Stimulated activated CD8-positive, alpha-beta memory T cell treated with anti-CD3 and anti-CD28 coated beads, Interleukin-7, amount 100 ng/mL, for 4 hours (primary cell): Measurements from ENCODE around the gene OR2V2.
"Not testable (repeated sequence)": the region's sequence is repeated elsewhere in the genome, so short reads cannot be mapped to it uniquely, and the experiment has no call there.

ENCODE experiments used
- DNase-seq, 2 donors: peaks; one replicate each; pipeline ENCODE4 v3.0.0-alpha.2; 2020; ENCODE audit warnings: low read depth in 2 of 2

The OR2V2 gene

DNA sequence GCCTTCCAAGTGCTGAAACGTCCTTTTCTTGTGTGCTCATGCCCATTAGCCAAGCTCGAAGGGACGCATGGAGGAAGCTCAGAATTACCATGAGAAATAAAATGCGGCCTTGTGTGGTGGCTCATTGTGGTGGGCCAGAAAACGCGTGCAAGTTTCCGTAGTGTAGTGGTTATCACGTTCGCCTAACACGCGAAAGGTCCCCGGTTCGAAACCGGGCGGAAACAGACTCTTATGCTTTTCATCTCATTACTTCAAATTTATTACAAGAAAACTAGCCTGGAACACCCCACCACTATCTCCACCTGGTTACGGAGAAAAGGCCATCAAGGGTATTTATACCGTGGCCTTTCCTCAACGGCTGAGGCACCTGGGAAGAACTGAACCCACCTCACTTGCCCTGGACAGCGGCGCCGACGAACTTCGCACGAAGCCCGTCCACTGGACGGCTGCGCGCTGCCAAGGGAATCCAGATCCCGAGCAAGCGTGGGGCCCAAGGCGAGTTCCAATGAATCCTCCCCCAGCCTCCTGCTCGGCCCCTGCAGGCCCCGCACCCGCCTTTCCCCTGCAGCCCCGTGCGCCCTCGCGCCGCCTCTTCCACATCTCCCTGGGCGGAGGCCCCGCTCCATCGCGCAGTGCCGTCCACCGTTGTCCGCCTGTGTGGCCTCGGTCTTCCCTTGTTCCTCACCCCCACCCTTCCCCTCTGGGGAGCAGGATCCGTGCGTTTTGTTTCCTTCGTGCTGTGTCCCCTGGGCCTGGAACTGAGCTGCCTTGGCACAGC lies 22.3 kb downstream of the OR2V2 start:
- DNase-seq = peak; percentile 36 to 75

- DNase-seq = no peak
These were observed 22.9 kb downstream of the OR2V2 start for GRCh38 chr5:181170237-181170825.

DNA sequence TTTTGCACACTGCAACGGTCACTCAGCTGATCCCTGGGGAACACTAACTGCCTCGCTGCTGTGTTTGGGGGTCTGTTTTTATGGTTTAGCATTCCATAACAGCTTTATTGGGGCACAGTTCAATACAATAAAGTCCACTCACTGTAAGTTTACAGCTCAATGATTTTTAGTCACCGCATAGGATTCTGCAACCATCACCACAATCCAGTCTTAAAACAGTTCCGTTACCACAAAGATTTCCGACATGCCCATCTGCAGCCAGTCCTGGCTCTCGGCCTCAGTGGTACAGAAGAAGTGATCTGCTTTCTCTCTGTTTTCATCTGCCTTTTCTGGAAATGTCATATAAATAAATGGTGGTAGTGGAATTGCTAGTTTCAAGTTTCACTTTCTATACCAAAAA lies 23.6 kb downstream of the OR2V2 start:
- no peak for DNase-seq

- no peak for DNase-seq
These were observed 24.4 kb downstream of the OR2V2 start for GRCh38 chr5:181171782-181172181.

GRCh38 chr5:181173027-181173419 lies 25.6 kb downstream of the OR2V2 start:
- DNase-seq = peak in 1 of 2 donors; percentile 66

GRCh38 chr5:181173420-181174342 lies 26.3 kb downstream of the OR2V2 start:
- peak; percentile 21 to 54 for DNase-seq

GRCh38 chr5:181176254-181176952 lies 29.0 kb downstream of the OR2V2 start:
- no peak for DNase-seq

- not testable (repeated sequence) for DNase-seq
These were observed 30.2 kb downstream of the OR2V2 start for GRCh38 chr5:181177559-181177958.

- DNase-seq = peak in 1 of 2 donors; percentile 50
These were observed 34.5 kb downstream of the OR2V2 start for GRCh38 chr5:181181650-181182565.

GRCh38 chr5:181182651-181183050 lies 35.3 kb downstream of the OR2V2 start:
- no peak for DNase-seq

DNA sequence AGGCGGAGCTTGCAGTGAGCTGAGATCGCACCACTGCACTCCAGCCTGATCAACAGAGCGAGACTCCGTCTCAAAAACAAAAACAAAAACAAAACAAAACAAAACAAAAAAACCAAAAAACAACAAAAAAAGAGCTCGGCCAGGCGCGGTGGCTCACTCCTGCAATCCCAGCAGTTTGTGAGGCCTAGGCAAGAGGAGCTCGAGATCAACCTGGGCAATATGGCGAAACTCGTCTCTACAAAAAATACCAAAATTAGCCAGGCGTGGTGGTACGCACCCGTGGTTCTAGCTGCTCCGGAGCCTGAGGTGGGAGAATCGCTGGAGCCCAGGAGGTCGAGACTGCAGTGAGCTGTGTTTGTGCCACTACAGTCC lies 37.4 kb downstream of the OR2V2 start:
- DNase-seq = no peak

GRCh38 chr5:181185560-181185959 lies 38.2 kb downstream of the OR2V2 start:
- DNase-seq = no peak

- DNase-seq = no peak
These were observed 38.6 kb downstream of the OR2V2 start for GRCh38 chr5:181186022-181186421.

GRCh38 chr5:181186986-181187499 lies 39.7 kb downstream of the OR2V2 start:
- DNase-seq = no peak

- DNase-seq = no peak
These were observed 40.3 kb downstream of the OR2V2 start for GRCh38 chr5:181187500-181188213.

GRCh38 chr5:181188700-181189362 lies 41.4 kb downstream of the OR2V2 start:
- peak; percentile 35 to 73 for DNase-seq

DNA sequence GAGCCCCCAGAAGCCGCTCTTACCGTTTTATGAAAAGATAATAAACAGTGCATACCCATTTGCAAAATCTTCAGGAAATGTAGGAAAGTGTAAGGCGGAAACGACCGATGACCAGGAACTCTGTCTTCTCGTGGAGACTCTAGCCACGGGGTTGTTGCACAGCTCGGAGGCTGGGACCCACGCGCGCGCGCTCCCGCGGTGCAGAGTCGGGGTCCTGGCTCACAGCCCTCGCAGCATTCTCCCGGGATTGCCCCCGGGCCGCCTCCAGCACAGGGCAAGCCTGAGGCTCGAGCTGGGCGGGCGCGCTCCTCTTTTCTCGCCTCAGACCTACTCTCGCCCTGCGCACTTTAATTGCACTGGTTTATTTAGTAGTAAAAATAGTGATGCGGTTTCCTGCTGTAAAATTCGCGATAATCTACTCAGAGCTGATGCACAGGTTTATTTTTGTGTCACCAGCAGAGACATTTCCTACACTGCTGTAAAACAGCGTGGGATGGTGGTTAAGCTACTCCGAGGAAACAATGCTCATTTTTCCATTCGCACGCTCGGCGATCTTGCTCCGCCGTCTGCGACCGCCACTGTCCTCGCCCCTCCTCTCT lies 42.1 kb downstream of the OR2V2 start:
- peak; percentile 57 to 61 for DNase-seq

DNA sequence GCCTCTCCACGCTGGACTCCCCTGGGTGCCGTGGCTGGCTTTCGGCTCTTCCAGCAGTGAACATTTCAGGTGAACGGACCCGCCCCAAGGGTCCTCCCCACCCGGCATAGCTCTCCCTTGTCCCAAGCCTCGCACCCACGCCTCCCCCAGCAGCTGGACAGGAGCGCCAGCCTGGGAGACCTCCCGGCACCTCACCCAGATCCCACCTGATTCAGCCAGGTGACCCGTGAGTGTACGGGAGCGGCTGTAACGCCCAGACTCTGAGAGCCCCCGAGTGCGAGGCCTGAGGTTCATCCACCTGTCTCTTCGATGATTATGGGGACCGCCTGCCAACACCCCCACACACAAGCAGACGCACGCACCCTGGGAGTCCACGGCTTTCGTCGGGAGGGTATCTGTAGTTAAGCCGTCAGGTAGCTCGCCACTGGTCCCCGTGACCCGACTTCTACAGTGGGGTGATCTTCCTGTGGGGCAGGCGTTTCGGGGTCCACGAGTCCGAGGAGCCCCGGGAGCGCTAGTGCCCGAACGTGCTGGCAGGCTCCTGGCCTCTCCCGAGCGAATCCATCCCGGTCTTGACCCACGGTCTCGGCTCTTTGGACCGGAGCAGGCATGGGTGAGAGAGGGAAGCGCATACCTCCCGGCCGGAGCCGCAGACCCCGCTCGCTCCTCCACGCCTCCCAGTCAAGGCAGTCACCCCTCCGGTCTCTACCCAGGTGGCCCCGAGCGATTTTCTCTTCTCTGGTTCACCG lies 42.8 kb downstream of the OR2V2 start:
- DNase-seq = peak in 1 of 2 donors; percentile 47
